PFSK-1 (cell line): ENCODE measurements around the gene MAN1C1.

Experiments used
- FOXP2 ChIP-seq: optimal IDR thresholded peaks from 2 replicates; pipeline ENCODE3; 2011; ENCODE audit warnings: borderline replicate concordance, control low read depth, inconsistent platforms; ENCODE audit not compliant: insufficient read depth; ENCODE audit errors: extremely low read length, extremely low read depth
- POLR2AphosphoS5 ChIP-seq: IDR thresholded peaks from 2 replicates; pipeline ENCODE4 v1.6.1; 2012; ENCODE audit warnings: low read depth, mild to moderate bottlenecking, control low read depth, low read length, moderate library complexity
- SIN3A ChIP-seq: IDR thresholded peaks from 2 replicates; pipeline ENCODE4 v1.6.1; 2012; ENCODE audit warnings: mild to moderate bottlenecking, low read length, moderate library complexity, borderline replicate concordance; ENCODE audit not compliant: insufficient read depth
- TAF1 ChIP-seq: IDR thresholded peaks from 2 replicates; pipeline ENCODE4 v1.6.1; 2012; ENCODE audit warnings: low read length, control low read depth, borderline replicate concordance; ENCODE audit not compliant: insufficient read depth
- TF ChIP-seq, protein P1 (sequence below), 2 experiments: IDR thresholded peaks; 2 replicates each; pipeline versions ENCODE4 v1.6.1 to v1.8.0; 2011 to 2012; ENCODE audit warnings: low read depth in 2 of 2, low read length in 2 of 2, control low read depth in 1 of 2, inconsistent platforms in 1 of 2, mild to moderate bottlenecking in 1 of 2, moderate library complexity in 1 of 2; ENCODE audit not compliant: insufficient read depth in 1 of 2

MAN1C1 gene

DNA sequence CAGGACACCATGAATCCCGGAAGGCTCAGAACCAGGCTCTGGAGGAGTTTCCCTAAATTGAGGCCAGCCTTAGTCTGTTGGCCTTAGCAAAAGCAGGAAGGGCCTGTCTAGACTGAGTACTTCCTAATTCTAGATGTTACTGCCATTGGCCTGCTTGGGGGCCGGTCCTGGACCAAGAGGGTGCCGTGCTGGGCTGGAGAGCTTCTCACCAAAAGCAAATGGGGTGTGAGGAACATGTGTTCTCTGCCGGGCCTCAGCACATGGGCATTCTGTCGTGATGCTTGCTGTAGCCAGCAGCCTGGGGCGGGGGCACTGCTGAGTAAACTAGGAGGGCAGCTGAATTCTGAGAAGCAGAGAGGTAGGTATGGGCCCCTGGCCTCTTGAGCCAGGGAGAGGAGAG is 35.7 kb upstream of the MAN1C1 start:
- TF ChIP-seq TAF1: no peak

DNA sequence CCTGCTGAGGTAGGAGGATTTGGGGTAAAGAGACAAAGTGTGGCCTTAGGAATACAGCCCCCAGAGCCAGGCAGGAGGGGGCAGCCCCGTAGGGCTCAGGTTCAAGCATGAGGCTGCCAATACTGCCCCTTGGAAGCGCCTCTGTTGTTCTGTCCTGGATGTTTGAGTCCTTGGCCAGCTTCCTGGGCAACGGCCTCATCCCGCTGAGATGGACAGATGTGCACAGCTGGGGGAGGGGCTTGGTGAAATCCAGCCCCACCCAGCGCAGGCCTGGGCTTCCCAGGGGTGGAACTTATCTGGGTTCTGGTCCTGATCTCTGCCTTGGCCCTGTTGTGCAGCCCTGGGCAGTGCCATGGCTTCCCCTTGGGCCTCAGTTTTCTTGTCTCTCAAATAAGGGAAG is 34.8 kb upstream of the MAN1C1 start:
- TF ChIP-seq POLR2AphosphoS5 (no peak), TAF1 (no peak)

DNA sequence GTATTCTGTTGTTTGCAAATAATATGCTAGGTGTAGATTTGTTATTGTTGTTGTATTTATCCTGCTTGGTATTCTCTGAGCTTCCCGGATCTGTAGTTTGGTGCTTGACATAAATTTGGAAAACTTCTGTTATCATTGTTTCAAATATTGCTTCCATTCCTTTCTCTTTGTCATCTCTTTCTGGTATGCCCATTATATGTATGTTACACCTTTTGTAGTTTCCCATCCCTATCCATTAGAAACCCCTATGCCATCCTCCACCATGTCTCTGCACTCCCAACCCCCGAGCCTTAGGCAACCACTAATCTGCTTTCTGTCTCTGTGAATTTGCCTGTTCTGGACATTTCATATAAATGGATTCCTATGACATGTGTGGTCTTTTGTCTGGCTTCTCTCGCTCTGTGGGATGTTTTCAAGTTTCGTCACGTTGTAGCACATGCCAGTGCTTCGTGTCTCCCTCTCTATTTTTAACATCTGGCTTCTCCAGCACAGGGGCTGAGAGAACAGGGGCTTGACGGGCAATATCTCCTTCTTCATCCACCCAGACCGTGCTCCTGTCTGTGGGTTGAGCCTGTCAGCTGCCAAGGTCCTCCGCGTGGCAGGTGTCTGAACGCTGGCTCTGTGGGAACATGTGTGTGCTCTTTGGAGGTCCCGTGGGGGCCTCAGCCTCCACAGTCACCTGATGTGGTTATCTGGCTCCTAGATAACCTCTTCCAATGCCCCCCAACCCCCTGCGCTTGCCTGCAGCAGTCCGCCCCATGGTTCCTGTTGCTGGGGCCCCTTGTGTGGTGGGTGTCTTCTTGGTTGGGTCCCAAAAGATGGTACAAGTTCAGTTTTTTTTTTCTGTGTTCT is 32.8 kb upstream of the MAN1C1 start:
- TF ChIP-seq, protein P1, sequence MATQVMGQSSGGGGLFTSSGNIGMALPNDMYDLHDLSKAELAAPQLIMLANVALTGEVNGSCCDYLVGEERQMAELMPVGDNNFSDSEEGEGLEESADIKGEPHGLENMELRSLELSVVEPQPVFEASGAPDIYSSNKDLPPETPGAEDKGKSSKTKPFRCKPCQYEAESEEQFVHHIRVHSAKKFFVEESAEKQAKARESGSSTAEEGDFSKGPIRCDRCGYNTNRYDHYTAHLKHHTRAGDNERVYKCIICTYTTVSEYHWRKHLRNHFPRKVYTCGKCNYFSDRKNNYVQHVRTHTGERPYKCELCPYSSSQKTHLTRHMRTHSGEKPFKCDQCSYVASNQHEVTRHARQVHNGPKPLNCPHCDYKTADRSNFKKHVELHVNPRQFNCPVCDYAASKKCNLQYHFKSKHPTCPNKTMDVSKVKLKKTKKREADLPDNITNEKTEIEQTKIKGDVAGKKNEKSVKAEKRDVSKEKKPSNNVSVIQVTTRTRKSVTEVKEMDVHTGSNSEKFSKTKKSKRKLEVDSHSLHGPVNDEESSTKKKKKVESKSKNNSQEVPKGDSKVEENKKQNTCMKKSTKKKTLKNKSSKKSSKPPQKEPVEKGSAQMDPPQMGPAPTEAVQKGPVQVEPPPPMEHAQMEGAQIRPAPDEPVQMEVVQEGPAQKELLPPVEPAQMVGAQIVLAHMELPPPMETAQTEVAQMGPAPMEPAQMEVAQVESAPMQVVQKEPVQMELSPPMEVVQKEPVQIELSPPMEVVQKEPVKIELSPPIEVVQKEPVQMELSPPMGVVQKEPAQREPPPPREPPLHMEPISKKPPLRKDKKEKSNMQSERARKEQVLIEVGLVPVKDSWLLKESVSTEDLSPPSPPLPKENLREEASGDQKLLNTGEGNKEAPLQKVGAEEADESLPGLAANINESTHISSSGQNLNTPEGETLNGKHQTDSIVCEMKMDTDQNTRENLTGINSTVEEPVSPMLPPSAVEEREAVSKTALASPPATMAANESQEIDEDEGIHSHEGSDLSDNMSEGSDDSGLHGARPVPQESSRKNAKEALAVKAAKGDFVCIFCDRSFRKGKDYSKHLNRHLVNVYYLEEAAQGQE (IDR thresholded peaks at IDR 0.05; ENCODE audit: insufficient read depth in 1 of 2, low read depth in 2 of 2, low read length in 2 of 2): no peak
- TF ChIP-seq SIN3A (no peak), TAF1 (no peak), POLR2AphosphoS5 (no peak), FOXP2 (no peak)

DNA sequence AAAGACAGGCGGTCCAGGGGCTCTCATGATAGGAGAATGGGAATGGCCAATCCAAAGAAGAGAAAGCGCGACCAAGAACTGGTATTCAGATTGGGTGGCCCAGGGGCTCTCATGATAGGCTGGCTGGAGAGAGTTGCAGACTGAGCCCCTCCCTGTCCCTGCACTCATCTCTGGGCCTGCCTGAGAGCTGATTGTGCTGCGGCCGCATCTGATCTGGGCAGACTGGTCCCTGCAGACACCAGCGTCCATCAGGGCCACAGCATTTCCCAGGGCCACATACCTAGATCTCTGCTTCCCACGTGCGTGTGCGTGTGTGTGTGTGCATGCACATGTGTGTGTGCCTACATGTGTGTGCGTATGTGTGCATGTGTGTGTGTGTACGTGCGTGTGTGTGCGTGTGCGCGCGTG is 30.4 kb upstream of the MAN1C1 start:
- TF ChIP-seq SIN3A: no peak
- TF ChIP-seq TAF1: no peak
- TF ChIP-seq, protein P1 (IDR thresholded peaks at IDR 0.05; ENCODE audit: insufficient read depth in 1 of 2, low read depth in 2 of 2, low read length in 2 of 2): no peak
- TF ChIP-seq FOXP2: no peak
- TF ChIP-seq POLR2AphosphoS5: no peak

DNA sequence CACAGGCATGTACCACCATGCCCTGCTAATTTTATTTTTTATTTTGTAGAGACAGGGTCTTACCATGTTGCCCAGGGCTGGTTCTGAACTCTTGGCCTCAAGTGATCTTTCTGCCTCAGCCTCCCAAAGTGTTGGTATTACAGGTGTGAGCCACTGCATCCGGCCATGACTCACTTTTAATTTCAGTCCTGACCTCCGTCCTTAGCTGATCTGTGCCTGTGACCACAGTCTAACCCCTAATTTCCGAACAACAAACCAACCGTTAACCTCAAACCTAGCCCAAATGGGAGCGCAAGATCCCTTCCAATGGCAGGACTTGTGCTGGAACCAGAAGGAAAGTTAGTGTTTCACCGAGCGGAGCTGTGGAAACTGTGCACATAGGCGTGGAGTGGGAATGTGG is 29.3 kb upstream of the MAN1C1 start:
- TF ChIP-seq POLR2AphosphoS5: no peak
- TF ChIP-seq SIN3A: no peak
- TF ChIP-seq TAF1: no peak
- TF ChIP-seq, protein P1 (IDR thresholded peaks at IDR 0.05; ENCODE audit: insufficient read depth in 1 of 2, low read depth in 2 of 2, low read length in 2 of 2): no peak
- TF ChIP-seq FOXP2: no peak

DNA sequence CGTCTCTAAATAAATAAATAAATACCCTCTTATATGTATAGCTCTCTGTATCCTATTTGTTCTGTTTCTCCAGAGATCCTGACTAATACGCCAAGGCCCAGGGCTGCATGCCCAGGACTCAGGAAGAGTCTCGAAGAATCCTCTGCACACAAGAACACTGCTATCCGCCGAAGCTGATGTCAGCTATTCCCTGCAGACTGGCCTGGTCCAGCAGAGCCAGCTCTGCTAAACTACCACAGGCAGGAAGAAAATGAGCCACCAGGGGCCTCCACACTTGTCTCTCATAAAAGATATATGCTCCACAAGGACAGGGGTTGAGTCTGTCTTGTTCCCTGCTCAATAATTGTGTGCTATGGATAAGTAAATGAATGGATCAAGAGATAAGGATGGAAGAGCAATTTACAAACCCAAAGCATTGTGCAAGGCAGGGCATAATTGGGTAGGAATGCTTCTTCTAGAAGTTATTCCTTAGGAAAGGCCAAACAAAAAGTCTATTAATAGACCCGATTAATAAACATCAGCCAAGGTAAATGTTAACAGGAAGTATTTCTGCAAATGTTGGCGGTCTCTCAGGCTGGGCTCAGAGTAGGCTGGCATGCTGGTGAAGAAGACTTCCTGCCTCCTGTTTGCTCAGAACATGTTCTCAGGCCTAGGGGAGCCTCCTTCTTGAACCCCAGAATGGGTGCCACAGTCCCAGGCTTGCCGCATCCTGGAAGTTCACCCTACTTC is 26.3 kb upstream of the MAN1C1 start:
- TF ChIP-seq SIN3A (no peak), FOXP2 (no peak), TAF1 (no peak), POLR2AphosphoS5 (no peak)
- TF ChIP-seq, protein P1 (IDR thresholded peaks at IDR 0.05; ENCODE audit: insufficient read depth in 1 of 2, low read depth in 2 of 2, low read length in 2 of 2): no peak
